GM18519 (cell line): ENCODE results near the gene SURF2.

ENCODE experiments used
- ATAC-seq: cut with Tn5 transposase; IDR thresholded peaks from one replicate; pipeline ENCODE4 v1.9.1; 2021; ENCODE audit warnings: mild to moderate bottlenecking, moderate library complexity; ENCODE audit not compliant: unreplicated experiment, low FRiP score

SURF2 gene

GRCh38 chr9:133394687-133395271, 38.4 kb downstream of the SURF2 start:
- ATAC-seq = no peak

GRCh38 chr9:133396952-133397351, 40.6 kb downstream of the SURF2 start:
- no peak for ATAC-seq

- no peak for ATAC-seq
Observed at GRCh38 chr9:133397370-133397769, 41.0 kb downstream of the SURF2 start.

GRCh38 chr9:133397895-133398294, 41.5 kb downstream of the SURF2 start:
- no peak for ATAC-seq

- no peak for ATAC-seq
Observed at GRCh38 chr9:133400292-133400691, 43.9 kb downstream of the SURF2 start.

GRCh38 chr9:133401588-133401987, 45.2 kb downstream of the SURF2 start:
- no peak for ATAC-seq

- ATAC-seq = no peak
Observed at GRCh38 chr9:133402689-133403088, 46.3 kb downstream of the SURF2 start.

GRCh38 chr9:133403766-133404453, 47.6 kb downstream of the SURF2 start:
- no peak for ATAC-seq

- ATAC-seq = no peak
Observed at GRCh38 chr9:133404454-133405002, 48.2 kb downstream of the SURF2 start.

GRCh38 chr9:133405508-133406438, 49.4 kb downstream of the SURF2 start:
- ATAC-seq = no peak

- ATAC-seq = no peak
Observed at GRCh38 chr9:133406480-133407307, 50.3 kb downstream of the SURF2 start.

- ATAC-seq = no peak
Observed at GRCh38 chr9:133408042-133408441, 51.7 kb downstream of the SURF2 start.
